Endothelial cell of umbilical vein (primary cell): ENCODE measurements around the gene BMPER. TPM values are rescaled to one million over a fixed set of nuclear protein-coding genes. Genes with fewer than 3 reads are reported as not detected.

Source experiments
- BruUV-seq: library from RNA; stranded (reverse); fragments of 400-500 nt; replicated peaks from 2 replicates; lab custom pipeline; 2021; lab: Mats Ljungman, UMichigan
- CTCF ChIA-PET: fragments of 300-600, 350-600 bp; sonication (Branson Sonifier 250); formaldehyde crosslinking; loops from one replicate; lab custom pipeline; 2021; ENCODE audit warnings: antibody characterized with exemption, inconsistent platforms; lab: Charles Lee
- POLR2A ChIA-PET: fragments of 300-600, 350-600 bp; sonication (Branson Sonifier 250); formaldehyde crosslinking; loops from one replicate; lab custom pipeline; 2021; ENCODE audit warnings: antibody characterized with exemption, inconsistent platforms; lab: Charles Lee
- DNase-seq: peaks from one replicate; pipeline ENCODE4 v3.0.0-alpha.2; 2011; ENCODE audit warnings: low read depth, low spot score
- FAIRE-seq: peaks from 2 replicates; lab custom pipeline; 2011; peaks lifted over from hg19 to GRCh38; lab: Jason Lieb, UNC
- H2AFZ ChIP-seq: 2 replicates; pipeline ENCODE4 v1.6.0; 2012; ENCODE audit warnings: low read depth, low read length, control low read depth, inconsistent platforms
- H3K27ac ChIP-seq: 2 replicates; pipeline ENCODE4 v1.5.1; 2011; ENCODE audit warnings: low read depth, mild to moderate bottlenecking, control low read depth, low read length, moderate library complexity; ENCODE audit not compliant: insufficient read depth
- H3K27me3 ChIP-seq, 2 experiments: 2 replicates each; pipeline versions ENCODE4 v1.6.0 to v1.6.1; 2011; ENCODE audit warnings: low read length in 2 of 2, mixed read lengths in 1 of 2; ENCODE audit not compliant: control insufficient read depth in 2 of 2, insufficient read depth in 2 of 2
- H3K36me3 ChIP-seq, 2 experiments: 2 replicates in 1 of 2; 3 replicates in 1 of 2; pipeline ENCODE4 v1.5.1; 2011; ENCODE audit warnings: low read length in 2 of 2, mild to moderate bottlenecking in 1 of 2, moderate library complexity in 1 of 2; ENCODE audit not compliant: control insufficient read depth in 2 of 2, insufficient read depth in 2 of 2; ENCODE audit errors: extremely low read depth in 1 of 2
- H3K4me1 ChIP-seq: 3 replicates; pipeline ENCODE4 v1.5.1; 2011; ENCODE audit warnings: mild to moderate bottlenecking, low read length; ENCODE audit not compliant: control insufficient read depth, insufficient read depth; ENCODE audit errors: extremely low read depth
- H3K4me2 ChIP-seq: 2 replicates; pipeline ENCODE4 v1.6.1; 2011; ENCODE audit warnings: low read length, control low read depth, mixed read lengths; ENCODE audit not compliant: insufficient read depth
- H3K4me3 ChIP-seq, 3 experiments: fragments of 200-600 bp in 1 of 3; sonication (generic), shearing (Covaris generic) in 1 of 3; replicated peaks in 1 of 3; 2 replicates each; pipeline ENCODE4 v1.5.1; 2011 to 2016; ENCODE audit warnings: control low read depth in 3 of 3, low read length in 3 of 3, mild to moderate bottlenecking in 2 of 3, inconsistent platforms in 1 of 3, low read depth in 1 of 3, moderate library complexity in 1 of 3; ENCODE audit not compliant: insufficient read depth in 1 of 3
- H3K79me2 ChIP-seq: 2 replicates; pipeline ENCODE4 v1.6.0; 2012; ENCODE audit warnings: low read length, inconsistent platforms; ENCODE audit not compliant: control insufficient read depth, insufficient read depth
- H3K9ac ChIP-seq: replicated peaks from 2 replicates; pipeline ENCODE3; 2011; ENCODE audit warnings: low read length, control low read depth; ENCODE audit not compliant: insufficient read depth; ENCODE audit errors: extremely low read depth
- H3K9me1 ChIP-seq: replicated peaks from 3 replicates; pipeline ENCODE4 v1.6.0; 2011; ENCODE audit warnings: mild to moderate bottlenecking, low read length; ENCODE audit not compliant: control insufficient read depth, insufficient read depth; ENCODE audit errors: extremely low read depth
- H3K9me3 ChIP-seq: replicated peaks from 2 replicates; pipeline ENCODE4 v1.5.1; 2012; ENCODE audit warnings: low read length, inconsistent platforms; ENCODE audit not compliant: control insufficient read depth, insufficient read depth
- H4K20me1 ChIP-seq: replicated peaks from 2 replicates; pipeline ENCODE3; 2011; ENCODE audit warnings: mild to moderate bottlenecking, low read length; ENCODE audit not compliant: control insufficient read depth, insufficient read depth; ENCODE audit errors: extremely low read depth
- CTCF ChIP-seq, 2 donors: IDR thresholded peaks; 1 replicate in 1 of 2; 2 replicates in 1 of 2; pipeline ENCODE4 v1.5.1; 2011; ENCODE audit warnings: low read length in 2 of 2, mild to moderate bottlenecking in 2 of 2, moderate library complexity in 2 of 2, control low read depth in 1 of 2, inconsistent platforms in 1 of 2, low read depth in 1 of 2; ENCODE audit not compliant: insufficient read depth in 1 of 2; ENCODE audit errors: extremely low read depth in 1 of 2
- EZH2 ChIP-seq: IDR thresholded peaks from 2 replicates; pipeline ENCODE4 v1.6.1; 2012; ENCODE audit warnings: borderline replicate concordance, low read depth, mild to moderate bottlenecking, moderate library complexity, low read length, inconsistent platforms; ENCODE audit not compliant: severe bottlenecking
- FOS ChIP-seq: IDR thresholded peaks from 2 replicates; pipeline ENCODE4 v1.6.1; 2011; ENCODE audit warnings: mild to moderate bottlenecking, low read length, moderate library complexity, borderline replicate concordance; ENCODE audit not compliant: insufficient read depth
- GATA2 ChIP-seq: IDR thresholded peaks from 2 replicates; pipeline ENCODE4 v1.7.0; 2011; ENCODE audit warnings: low read depth, mild to moderate bottlenecking, moderate library complexity, mixed read lengths, low read length; ENCODE audit not compliant: insufficient read length, insufficient read depth
- JUN ChIP-seq: IDR thresholded peaks from 2 replicates; pipeline ENCODE4 v1.6.1; 2011; ENCODE audit warnings: borderline replicate concordance, low read depth; ENCODE audit not compliant: insufficient read length, insufficient read depth
- MAX ChIP-seq: IDR thresholded peaks from 2 replicates; pipeline ENCODE4 v1.6.1; 2011; ENCODE audit not compliant: insufficient read depth, insufficient read length
- MYC ChIP-seq: IDR thresholded peaks from one replicate; pipeline ENCODE4 v1.6.1; 2011; ENCODE audit warnings: mild to moderate bottlenecking, low read depth, low read length
- POLR2A ChIP-seq: IDR thresholded peaks from 2 replicates; pipeline ENCODE4 v1.6.1; 2012; ENCODE audit warnings: low read depth, mild to moderate bottlenecking, control low read depth, low read length
- POLR2AphosphoS5 ChIP-seq: IDR thresholded peaks from 2 replicates; pipeline ENCODE4 v1.6.1; 2012; ENCODE audit warnings: low read depth, mild to moderate bottlenecking, control low read depth, low read length, moderate library complexity; ENCODE audit not compliant: insufficient read depth
- dilution Hi-C: fragments of 300-500 bp; cut with MboI; formaldehyde crosslinking; loops from one replicate; pipeline ENCODE4 v1.15.0; 2019; ENCODE audit warnings: low sequenced_read_pairs; ENCODE audit not compliant: extremely low pct_ligation_motif_present
- intact Hi-C: fragments of 100-400 bp; cut with micrococcal nuclease; formaldehyde crosslinking; loops from one replicate; pipeline ENCODE4 v1.10.0; 2022
- polyA plus RNA-seq, 4 experiments: library from polyadenylated mRNA; depleted of rRNA in 3 of 4; stranded (reverse) in 3 of 4; unstranded in 1 of 4; fragments of >200 nt; gene quantifications; 2 replicates each; pipeline versions ENCODE4 v1.2.1 to v1.2.3, GENCODE V29; 2011 to 2012; ENCODE audit warnings: missing spikeins in 1 of 4
- total RNA-seq: library from RNA; stranded (reverse); gene quantifications from 2 replicates; pipeline ENCODE4 v1.2.3, GENCODE V29; 2021

The BMPER gene
- total and polyA plus RNA-seq, 2 donors (not counting 3 experiments of a cell fraction or from before 2014, with no cell fraction given) = 0.10 to 0.13 TPM

GRCh38 chr7:34136698-34137097 is 231.4 kb downstream of the BMPER start:
- no peaks in the 10 kb centered on the region for H3K79me2 ChIP-seq
- H3K27me3 ChIP-seq = peaks cover 2 to 4% of the 10 kb centered on the region in 2 experiments
- no peaks in the 10 kb centered on the region for H3K9me1 ChIP-seq
- dilution Hi-C loops (no loop called here), intact Hi-C loops (loop anchor here (10.0 kb wide), 1 partner anchor 688 kb away; no protein-coding TSS in a partner anchor)
- DNase-seq = no peak
- H3K4me2 ChIP-seq = no peak overlapping the region
- TF ChIP-seq POLR2AphosphoS5 = no peak
- no peak for TF ChIP-seq FOS
- no peak for TF ChIP-seq EZH2
- TF ChIP-seq CTCF (IDR thresholded peaks at IDR 0.05; ENCODE audit: extremely low read depth in 1 of 2, insufficient read depth in 1 of 2, low read depth in 1 of 2, low read length in 2 of 2) = no peak
- TF ChIP-seq POLR2A = no peak
- POLR2A ChIA-PET = no interaction called here
- BruUV-seq = no TSS peak
- H3K9ac ChIP-seq = no peak overlapping the region
- no peak overlapping the region for H3K27ac ChIP-seq
- no peaks in the 10 kb centered on the region for H3K4me1 ChIP-seq
- no peak for FAIRE-seq
- no peak overlapping the region for H2AFZ ChIP-seq
- no peaks in the 10 kb centered on the region for H3K36me3 ChIP-seq
- H4K20me1 ChIP-seq = no peaks in the 10 kb centered on the region
- CTCF ChIA-PET = interaction anchor here (5.5 kb wide), 1 partner anchor 460 kb away, joined by 83 read pairs; no protein-coding TSS in a partner anchor
- no peak overlapping the region for H3K4me3 ChIP-seq
- no peaks in the 10 kb centered on the region for H3K9me3 ChIP-seq

GRCh38 chr7:34137176-34137575 is 231.8 kb downstream of the BMPER start:
- Histone ChIP-seq H3K9ac (no peak overlapping the region), H3K27ac (no peak overlapping the region), H2AFZ (no peak overlapping the region), H3K79me2 (no peaks in the 10 kb centered on the region), H3K4me3 (no peak overlapping the region), H3K9me3 (no peaks in the 10 kb centered on the region), H3K4me2 (no peak overlapping the region), H3K9me1 (no peaks in the 10 kb centered on the region), H4K20me1 (no peaks in the 10 kb centered on the region), H3K36me3 (no peaks in the 10 kb centered on the region), H3K27me3 (peaks cover 2 to 4% of the 10 kb centered on the region in 2 experiments), H3K4me1 (no peaks in the 10 kb centered on the region)
- no TSS peak for BruUV-seq
- POLR2A ChIA-PET = no interaction called here
- TF ChIP-seq MYC = no peak
- TF ChIP-seq MAX = no peak
- no peak for TF ChIP-seq EZH2
- TF ChIP-seq CTCF (IDR thresholded peaks at IDR 0.05; ENCODE audit: extremely low read depth in 1 of 2, insufficient read depth in 1 of 2, low read depth in 1 of 2, low read length in 2 of 2) = no peak
- TF ChIP-seq GATA2 = no peak
- TF ChIP-seq JUN = no peak
- no peak for TF ChIP-seq FOS
- no peak for TF ChIP-seq POLR2A
- TF ChIP-seq POLR2AphosphoS5 = no peak
- dilution Hi-C loops (no loop called here), intact Hi-C loops (loop anchor here (10.0 kb wide), 1 partner anchor 688 kb away; no protein-coding TSS in a partner anchor)
- FAIRE-seq = no peak
- CTCF ChIA-PET = interaction anchor here (0.6 to 5.5 kb wide), 2 partner anchors 460 to 882 kb away, joined by 3 to 83 read pairs; no protein-coding TSS in a partner anchor
- DNase-seq = no peak
